GM12878 (cell line): ENCODE data around the gene F13A1.

Experiments
- CBFB ChIP-seq: IDR thresholded peaks from 2 replicates; pipeline ENCODE4 v1.6.1; 2016; ENCODE audit warnings: antibody characterized with exemption, low read depth
- ESRRA ChIP-seq: IDR thresholded peaks from 2 replicates; pipeline ENCODE4 v1.6.1; 2012; ENCODE audit warnings: mild to moderate bottlenecking, low read length, improper control_type of control experiment
- HDAC2 ChIP-seq: fragments of 200-600 bp; sonication (generic); IDR thresholded peaks from 2 replicates; pipeline ENCODE4 v1.6.1; 2017
- NFYB ChIP-seq: IDR thresholded peaks from 2 replicates; pipeline ENCODE4 v1.6.1; 2011; ENCODE audit warnings: low read depth, mild to moderate bottlenecking, low read length, improper control_type of control experiment, moderate library complexity; ENCODE audit not compliant: insufficient read depth
- POLR2A ChIP-seq: IDR thresholded peaks from 2 replicates; pipeline ENCODE4 v1.6.1; 2011; ENCODE audit warnings: low read depth, mild to moderate bottlenecking, low read length
- RB1 ChIP-seq: fragments of 450-650 bp; formaldehyde crosslinking; IDR thresholded peaks from 2 replicates; pipeline ENCODE4 v1.6.1; 2017; ENCODE audit warnings: mild to moderate bottlenecking, borderline replicate concordance
- RFX5 ChIP-seq: IDR thresholded peaks from 2 replicates; pipeline ENCODE4 v1.6.1; 2011; ENCODE audit warnings: low read depth, low read length, improper control_type of control experiment
- SMAD1 ChIP-seq: fragments of 450-650 bp; IDR thresholded peaks from 2 replicates; pipeline ENCODE4 v1.6.1; 2018; ENCODE audit warnings: mild to moderate bottlenecking, low read depth; ENCODE audit not compliant: partially characterized antibody
- SP1 ChIP-seq: IDR thresholded peaks from one replicate; pipeline ENCODE4 v1.6.1; 2011; ENCODE audit warnings: low read depth, low read length
- ZNF384 ChIP-seq: IDR thresholded peaks from 2 replicates; pipeline ENCODE4 v1.6.1; 2012; ENCODE audit warnings: low read depth, mild to moderate bottlenecking, low read length, improper control_type of control experiment, borderline replicate concordance
- TF ChIP-seq, protein P1 (sequence below): IDR thresholded peaks from 2 replicates; pipeline ENCODE4 v1.6.1; 2011; ENCODE audit warnings: borderline replicate concordance, low read depth, mild to moderate bottlenecking, moderate library complexity, low read length; ENCODE audit not compliant: insufficient read depth, poor library complexity, severe bottlenecking
- TF ChIP-seq, protein P2 (sequence below), 3 experiments: IDR thresholded peaks in 2 of 3; conservative IDR thresholded peaks in 1 of 3; 2 replicates each; pipeline ENCODE4 v1.5.1; 2011; ENCODE audit warnings: low read depth in 3 of 3, low read length in 3 of 3, mild to moderate bottlenecking in 3 of 3, control low read depth in 2 of 3, moderate library complexity in 2 of 3, inconsistent platforms in 1 of 3, mixed read lengths in 1 of 3; ENCODE audit not compliant: control insufficient read depth in 2 of 3, insufficient read depth in 1 of 3; ENCODE audit errors: extremely low read depth in 1 of 3
- TF ChIP-seq, protein P3 (sequence below): IDR thresholded peaks from 2 replicates; pipeline ENCODE4 v1.6.1; 2012; ENCODE audit warnings: low read depth, low read length, improper control_type of control experiment

DNA sequence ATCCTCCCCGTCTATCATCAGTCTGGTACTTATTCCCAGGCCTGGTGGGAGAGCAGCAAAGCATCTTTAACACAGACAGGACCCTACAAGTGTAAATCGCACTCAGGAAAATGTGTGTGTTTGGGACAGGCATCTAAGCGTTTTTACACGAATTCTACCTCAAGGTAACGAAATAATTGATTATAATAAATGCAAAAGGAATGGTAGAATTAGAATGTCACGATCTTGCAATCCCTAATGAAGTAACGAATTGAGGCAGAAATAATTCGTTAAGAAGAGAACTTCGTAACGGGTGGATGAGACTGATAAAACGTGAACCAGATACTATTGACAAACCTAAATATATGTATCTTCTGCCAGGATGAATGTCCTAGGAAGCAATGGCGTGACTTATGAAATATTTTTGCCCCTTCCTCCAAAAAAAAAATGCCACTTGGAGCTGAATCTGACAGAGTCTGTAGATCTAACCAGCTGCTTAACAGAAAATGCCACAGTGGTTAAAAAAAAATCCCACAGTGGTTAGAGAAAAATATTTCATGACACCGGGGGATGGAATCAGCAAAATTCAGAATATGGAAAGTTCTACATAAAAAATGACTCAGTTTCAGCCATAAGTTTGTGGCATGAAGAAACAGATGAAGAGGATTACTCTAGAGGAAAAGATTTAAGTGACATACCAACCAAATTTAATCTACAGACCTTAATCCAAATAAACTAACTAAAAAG lies 68.7 kb downstream of the F13A1 start:
- TF ChIP-seq, protein P1, sequence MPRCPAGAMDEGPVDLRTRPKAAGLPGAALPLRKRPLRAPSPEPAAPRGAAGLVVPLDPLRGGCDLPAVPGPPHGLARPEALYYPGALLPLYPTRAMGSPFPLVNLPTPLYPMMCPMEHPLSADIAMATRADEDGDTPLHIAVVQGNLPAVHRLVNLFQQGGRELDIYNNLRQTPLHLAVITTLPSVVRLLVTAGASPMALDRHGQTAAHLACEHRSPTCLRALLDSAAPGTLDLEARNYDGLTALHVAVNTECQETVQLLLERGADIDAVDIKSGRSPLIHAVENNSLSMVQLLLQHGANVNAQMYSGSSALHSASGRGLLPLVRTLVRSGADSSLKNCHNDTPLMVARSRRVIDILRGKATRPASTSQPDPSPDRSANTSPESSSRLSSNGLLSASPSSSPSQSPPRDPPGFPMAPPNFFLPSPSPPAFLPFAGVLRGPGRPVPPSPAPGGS = no peak
- no peak for TF ChIP-seq SMAD1
- TF ChIP-seq RB1 = no peak
- no peak for TF ChIP-seq HDAC2
- TF ChIP-seq RFX5 = no peak
- no peak for TF ChIP-seq ZNF384
- TF ChIP-seq, protein P2, sequence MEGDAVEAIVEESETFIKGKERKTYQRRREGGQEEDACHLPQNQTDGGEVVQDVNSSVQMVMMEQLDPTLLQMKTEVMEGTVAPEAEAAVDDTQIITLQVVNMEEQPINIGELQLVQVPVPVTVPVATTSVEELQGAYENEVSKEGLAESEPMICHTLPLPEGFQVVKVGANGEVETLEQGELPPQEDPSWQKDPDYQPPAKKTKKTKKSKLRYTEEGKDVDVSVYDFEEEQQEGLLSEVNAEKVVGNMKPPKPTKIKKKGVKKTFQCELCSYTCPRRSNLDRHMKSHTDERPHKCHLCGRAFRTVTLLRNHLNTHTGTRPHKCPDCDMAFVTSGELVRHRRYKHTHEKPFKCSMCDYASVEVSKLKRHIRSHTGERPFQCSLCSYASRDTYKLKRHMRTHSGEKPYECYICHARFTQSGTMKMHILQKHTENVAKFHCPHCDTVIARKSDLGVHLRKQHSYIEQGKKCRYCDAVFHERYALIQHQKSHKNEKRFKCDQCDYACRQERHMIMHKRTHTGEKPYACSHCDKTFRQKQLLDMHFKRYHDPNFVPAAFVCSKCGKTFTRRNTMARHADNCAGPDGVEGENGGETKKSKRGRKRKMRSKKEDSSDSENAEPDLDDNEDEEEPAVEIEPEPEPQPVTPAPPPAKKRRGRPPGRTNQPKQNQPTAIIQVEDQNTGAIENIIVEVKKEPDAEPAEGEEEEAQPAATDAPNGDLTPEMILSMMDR (IDR thresholded peaks at IDR 0.05 in 2 of 3, conservative IDR thresholded peaks at IDR 0.05 in 1 of 3; ENCODE audit: control insufficient read depth in 2 of 3, extremely low read depth in 1 of 3, insufficient read depth in 1 of 3, low read depth in 3 of 3, low read length in 3 of 3) = no peak
- TF ChIP-seq POLR2A = no peak
- TF ChIP-seq CBFB = no peak
- TF ChIP-seq, protein P3, sequence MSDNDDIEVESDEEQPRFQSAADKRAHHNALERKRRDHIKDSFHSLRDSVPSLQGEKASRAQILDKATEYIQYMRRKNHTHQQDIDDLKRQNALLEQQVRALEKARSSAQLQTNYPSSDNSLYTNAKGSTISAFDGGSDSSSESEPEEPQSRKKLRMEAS = no peak
- no peak for TF ChIP-seq SP1
- no peak for TF ChIP-seq ESRRA
- TF ChIP-seq NFYB = no peak
